A673 (cell line): ENCODE data around the gene TBC1D9B. TPM values are rescaled to one million over a fixed set of nuclear protein-coding genes. Genes with fewer than 3 reads are reported as not detected.

ENCODE experiments used
- BruUV-seq: library from RNA; stranded (reverse); fragments of 400-500 nt; replicated peaks from 2 replicates; lab custom pipeline; 2021; lab: Mats Ljungman, UMichigan
- CTCF ChIA-PET: fragments of 300-600 bp; sonication (Branson Sonifier 250); formaldehyde crosslinking; loops from one replicate; lab custom pipeline; 2022; ENCODE audit warnings: antibody characterized with exemption; lab: Charles Lee
- POLR2A ChIA-PET: fragments of 300-600 bp; sonication (Branson Sonifier 250); formaldehyde crosslinking; loops from one replicate; lab custom pipeline; 2022; ENCODE audit warnings: antibody characterized with exemption; ENCODE audit not compliant: low non-redundant PET; lab: Charles Lee
- DNase-seq: peaks from one replicate; pipeline ENCODE4 v3.0.0-alpha.2; 2015; ENCODE audit warnings: low spot score
- H3K27ac ChIP-seq: fragments of 200-600 bp; sonication (generic); 2 replicates; pipeline ENCODE4 v1.5.1; 2016; ENCODE audit warnings: mixed run types, low read depth, mild to moderate bottlenecking, mixed read lengths, antibody characterized with exemption, low read length; ENCODE audit not compliant: poor library complexity, severe bottlenecking
- H3K27me3 ChIP-seq: fragments of 200-600 bp; sonication (generic); replicated peaks from 2 replicates; pipeline ENCODE4 v1.6.1; 2017; ENCODE audit warnings: mixed run types, low read depth, mild to moderate bottlenecking, mixed read lengths, antibody characterized with exemption, low read length; ENCODE audit not compliant: insufficient read depth, poor library complexity
- H3K36me3 ChIP-seq: fragments of 200-600 bp; sonication (generic); 2 replicates; pipeline ENCODE4 v1.6.1; 2016; ENCODE audit warnings: mixed run types, mild to moderate bottlenecking, mixed read lengths, antibody characterized with exemption, low read length; ENCODE audit not compliant: insufficient read depth, poor library complexity, severe bottlenecking
- H3K4me1 ChIP-seq: fragments of 200-600 bp; sonication (generic); 2 replicates; pipeline ENCODE4 v1.6.1; 2017; ENCODE audit warnings: mixed run types, mild to moderate bottlenecking, mixed read lengths, antibody characterized with exemption, low read length; ENCODE audit not compliant: insufficient read depth, poor library complexity, severe bottlenecking
- H3K4me3 ChIP-seq: fragments of 200-600 bp; sonication (generic); 2 replicates; pipeline ENCODE4 v1.5.1; 2016; ENCODE audit warnings: low read depth, mixed run types, mild to moderate bottlenecking, mixed read lengths, low read length; ENCODE audit not compliant: poor library complexity, severe bottlenecking
- H3K9me3 ChIP-seq: fragments of 200-600 bp; sonication (generic); 2 replicates; pipeline ENCODE4 v1.6.1; 2016; ENCODE audit warnings: mixed run types, low read depth, mild to moderate bottlenecking, mixed read lengths, antibody characterized with exemption, low read length; ENCODE audit not compliant: poor library complexity, severe bottlenecking
- EZH2 ChIP-seq: fragments of 200-600 bp; sonication (generic); IDR thresholded peaks from 2 replicates; pipeline ENCODE4 v1.6.1; 2017; ENCODE audit warnings: borderline replicate concordance, low read depth, mild to moderate bottlenecking, mixed read lengths, antibody characterized with exemption, low read length; ENCODE audit not compliant: poor library complexity, severe bottlenecking
- intact Hi-C: fragments of 100-400 bp; cut with micrococcal nuclease; formaldehyde crosslinking; loops from one replicate; pipeline ENCODE4 v1.10.0; 2022; ENCODE audit not compliant: unreplicated experiment
- total RNA-seq: library from RNA; stranded (reverse); gene quantifications from 2 replicates; pipeline ENCODE4 v1.2.3, GENCODE V29; 2021
- TF ChIP-seq, protein P1 (sequence below): fragments of 300-800, 200-600 bp; sonication (generic); conservative IDR thresholded peaks from 2 replicates; pipeline ENCODE4 v1.5.1; 2017; ENCODE audit warnings: low read depth, mild to moderate bottlenecking, antibody characterized with exemption, low read length, moderate library complexity, mixed read lengths

TBC1D9B gene
- total RNA-seq, 1 experiment from 2014 or later = 68.2 TPM

DNA sequence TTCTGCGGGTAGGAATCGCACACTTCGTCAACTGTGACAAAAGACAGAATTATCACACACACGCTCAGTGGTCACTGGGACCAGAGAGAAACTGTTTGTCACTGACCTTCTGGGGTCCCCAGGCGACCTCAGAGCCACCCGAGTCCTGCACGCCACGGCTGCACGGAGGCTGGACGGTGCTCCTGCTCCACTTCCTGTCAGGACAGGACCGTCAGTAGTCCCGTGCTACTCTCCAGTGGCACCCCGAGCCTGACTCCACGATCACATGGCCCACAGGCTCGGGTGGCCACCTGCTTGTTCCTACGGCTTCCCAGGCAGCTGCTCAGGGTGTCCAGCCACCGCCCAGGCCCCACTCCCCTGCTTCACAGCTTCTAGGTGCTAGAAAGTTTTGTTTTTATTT is 66.9 kb downstream of the TBC1D9B start:
- Histone ChIP-seq H3K27ac (no peak overlapping the region), H3K4me3 (no peak overlapping the region), H3K27me3 (no peaks in the 10 kb centered on the region), H3K4me1 (no peaks in the 10 kb centered on the region), H3K9me3 (no peaks in the 10 kb centered on the region), H3K36me3 (peaks cover 23% of the 10 kb centered on the region)
- BruUV-seq = no TSS peak
- POLR2A ChIA-PET = no interaction called here
- CTCF ChIA-PET = no interaction called here
- no peak for DNase-seq
- TF ChIP-seq, protein P1, sequence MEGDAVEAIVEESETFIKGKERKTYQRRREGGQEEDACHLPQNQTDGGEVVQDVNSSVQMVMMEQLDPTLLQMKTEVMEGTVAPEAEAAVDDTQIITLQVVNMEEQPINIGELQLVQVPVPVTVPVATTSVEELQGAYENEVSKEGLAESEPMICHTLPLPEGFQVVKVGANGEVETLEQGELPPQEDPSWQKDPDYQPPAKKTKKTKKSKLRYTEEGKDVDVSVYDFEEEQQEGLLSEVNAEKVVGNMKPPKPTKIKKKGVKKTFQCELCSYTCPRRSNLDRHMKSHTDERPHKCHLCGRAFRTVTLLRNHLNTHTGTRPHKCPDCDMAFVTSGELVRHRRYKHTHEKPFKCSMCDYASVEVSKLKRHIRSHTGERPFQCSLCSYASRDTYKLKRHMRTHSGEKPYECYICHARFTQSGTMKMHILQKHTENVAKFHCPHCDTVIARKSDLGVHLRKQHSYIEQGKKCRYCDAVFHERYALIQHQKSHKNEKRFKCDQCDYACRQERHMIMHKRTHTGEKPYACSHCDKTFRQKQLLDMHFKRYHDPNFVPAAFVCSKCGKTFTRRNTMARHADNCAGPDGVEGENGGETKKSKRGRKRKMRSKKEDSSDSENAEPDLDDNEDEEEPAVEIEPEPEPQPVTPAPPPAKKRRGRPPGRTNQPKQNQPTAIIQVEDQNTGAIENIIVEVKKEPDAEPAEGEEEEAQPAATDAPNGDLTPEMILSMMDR = no peak
- no peak for TF ChIP-seq EZH2
- intact Hi-C loops = no loop called here

DNA sequence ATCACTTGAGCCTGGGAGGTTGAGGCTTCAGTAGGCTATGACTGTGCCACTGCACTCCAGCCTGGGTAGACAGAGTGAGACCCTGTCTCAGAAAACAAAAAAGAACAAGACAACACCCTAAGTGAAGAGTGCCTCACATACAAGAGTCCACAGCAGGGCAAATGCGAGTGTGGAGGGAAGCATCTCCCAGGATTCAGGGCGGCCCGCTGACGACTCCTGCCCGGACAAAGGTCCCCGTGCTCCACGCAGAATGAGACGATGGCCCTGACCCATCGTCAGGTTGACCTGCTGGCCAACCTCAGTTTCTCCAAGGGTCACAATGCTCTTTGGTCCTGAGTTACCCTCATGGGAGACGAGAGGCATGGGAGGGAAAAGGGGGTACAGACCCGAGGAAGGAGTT is 67.4 kb downstream of the TBC1D9B start:
- intact Hi-C loops = no loop called here
- no peaks in the 10 kb centered on the region for H3K27me3 ChIP-seq
- DNase-seq = no peak
- no TSS peak for BruUV-seq
- peaks cover 23% of the 10 kb centered on the region for H3K36me3 ChIP-seq
- no peaks in the 10 kb centered on the region for H3K4me1 ChIP-seq
- H3K4me3 ChIP-seq = no peak overlapping the region
- no peaks in the 10 kb centered on the region for H3K9me3 ChIP-seq
- CTCF ChIA-PET = no interaction called here
- no peak overlapping the region for H3K27ac ChIP-seq
- TF ChIP-seq, protein P1 = no peak
- no peak for TF ChIP-seq EZH2
- POLR2A ChIA-PET = no interaction called here

DNA sequence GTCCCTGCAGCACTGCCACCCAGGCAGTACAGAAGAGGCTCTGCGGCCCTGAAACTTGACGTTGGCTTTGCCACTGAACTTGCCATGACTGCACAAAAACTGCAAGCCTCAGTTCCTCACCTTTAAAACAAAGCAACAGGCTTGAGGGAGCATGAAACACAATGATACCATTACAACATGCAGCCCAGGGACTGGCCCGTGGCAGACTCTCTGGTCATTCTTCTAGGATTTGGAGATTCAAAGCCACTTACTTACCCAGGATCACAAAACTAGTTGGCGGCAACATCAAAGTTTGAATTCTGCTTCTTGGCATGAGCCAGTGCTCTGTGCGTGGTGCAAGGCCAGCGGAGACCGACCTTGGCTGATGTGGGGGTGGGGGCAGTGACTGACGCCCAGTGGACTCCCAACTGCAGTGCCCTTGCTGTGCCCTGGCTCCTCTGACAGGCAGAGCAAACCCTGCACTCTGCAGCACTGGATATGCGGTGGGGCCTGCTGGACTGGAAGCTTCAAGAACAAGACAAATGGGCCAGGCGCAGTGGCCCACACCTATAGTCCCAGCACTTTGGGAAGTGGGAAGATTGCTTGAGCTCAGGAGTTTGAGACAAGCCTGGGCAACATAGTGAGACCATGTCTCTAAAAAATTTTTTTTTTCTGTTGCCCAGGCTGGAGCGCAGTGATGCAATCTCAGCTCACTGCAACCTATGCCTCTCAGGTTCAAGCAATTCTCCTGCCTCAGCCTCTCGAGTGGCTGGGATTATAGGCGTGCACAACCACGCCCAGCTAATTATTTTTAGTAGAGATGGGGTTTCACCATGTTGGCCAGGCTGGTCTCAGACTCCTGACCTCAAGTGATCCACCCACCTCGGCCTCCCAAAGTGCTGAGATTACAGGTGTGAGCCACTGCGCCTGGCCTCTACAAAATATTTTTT is 68.1 kb downstream of the TBC1D9B start:
- POLR2A ChIA-PET = no interaction called here

More for the DNA sequence above, 68.1 kb downstream of the TBC1D9B start:
- H3K4me3 ChIP-seq = no peak overlapping the region
- TF ChIP-seq, protein P1 = no peak
- TF ChIP-seq EZH2 = no peak
- intact Hi-C loops = no loop called here
- no peaks in the 10 kb centered on the region for H3K9me3 ChIP-seq
- H3K4me1 ChIP-seq = no peaks in the 10 kb centered on the region
- no peaks in the 10 kb centered on the region for H3K27me3 ChIP-seq
- CTCF ChIA-PET = no interaction called here
- DNase-seq = no peak
- peaks cover 23% of the 10 kb centered on the region for H3K36me3 ChIP-seq
- no TSS peak for BruUV-seq
- H3K27ac ChIP-seq = no peak overlapping the region
